Kidney glomerular epithelial cell (primary cell): ENCODE results near the gene LAMB1.

ENCODE experiments used
- DNase-seq: peaks from one replicate; lab custom pipeline; 2025; lab: John Stamatoyannopoulos, UW

Gene LAMB1

DNA sequence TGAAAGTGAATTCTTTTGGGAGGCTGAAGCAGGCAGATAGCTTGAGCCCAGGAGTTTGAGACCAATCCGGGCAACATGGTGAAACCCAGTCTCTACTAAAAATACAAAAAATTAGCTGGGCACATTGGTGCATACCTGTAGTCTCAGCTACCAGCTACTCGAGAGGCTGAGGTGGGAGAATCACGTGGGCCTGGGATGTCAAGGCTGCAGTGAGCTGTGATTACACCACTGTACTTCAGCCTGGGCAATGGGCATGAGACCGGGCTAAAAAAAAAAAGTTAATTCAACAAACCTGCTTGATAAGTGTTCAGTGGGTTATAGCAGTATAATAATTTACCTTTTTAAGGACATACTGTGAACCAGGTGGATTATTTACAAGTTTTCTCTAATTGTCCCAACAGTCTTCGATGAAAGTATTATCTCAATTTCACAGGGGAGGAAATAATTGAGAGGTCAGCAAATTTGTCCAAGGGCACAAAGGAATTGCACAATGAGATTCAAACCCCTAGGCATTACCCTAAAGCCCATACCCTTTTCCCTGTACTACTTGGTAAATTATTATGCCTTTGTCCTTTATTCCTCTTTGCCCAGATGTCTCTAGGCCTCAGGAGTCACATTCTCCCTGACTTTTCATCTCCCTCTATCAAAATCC is 125.1 kb downstream of the LAMB1 start:
- DNase-seq = no peak

DNA sequence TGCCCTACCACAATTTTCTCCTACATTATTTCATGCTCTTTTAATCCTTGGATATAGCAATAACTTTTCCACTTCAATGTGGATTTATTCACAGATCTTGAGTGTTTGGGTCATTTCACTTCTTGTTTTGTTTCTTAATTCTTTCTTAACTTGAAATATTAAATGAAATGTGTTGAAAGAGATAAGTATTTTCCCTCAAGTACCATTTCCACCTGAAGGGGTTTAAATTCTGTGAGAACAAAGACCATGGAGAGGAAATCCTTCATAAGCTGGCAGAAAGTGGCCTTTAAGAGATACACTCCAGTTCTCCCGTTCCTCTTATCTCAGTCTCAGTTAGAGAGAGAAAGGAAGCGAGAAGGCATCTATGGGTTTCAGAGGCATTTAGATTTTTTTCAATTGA is 126.0 kb downstream of the LAMB1 start:
- DNase-seq = no peak

DNA sequence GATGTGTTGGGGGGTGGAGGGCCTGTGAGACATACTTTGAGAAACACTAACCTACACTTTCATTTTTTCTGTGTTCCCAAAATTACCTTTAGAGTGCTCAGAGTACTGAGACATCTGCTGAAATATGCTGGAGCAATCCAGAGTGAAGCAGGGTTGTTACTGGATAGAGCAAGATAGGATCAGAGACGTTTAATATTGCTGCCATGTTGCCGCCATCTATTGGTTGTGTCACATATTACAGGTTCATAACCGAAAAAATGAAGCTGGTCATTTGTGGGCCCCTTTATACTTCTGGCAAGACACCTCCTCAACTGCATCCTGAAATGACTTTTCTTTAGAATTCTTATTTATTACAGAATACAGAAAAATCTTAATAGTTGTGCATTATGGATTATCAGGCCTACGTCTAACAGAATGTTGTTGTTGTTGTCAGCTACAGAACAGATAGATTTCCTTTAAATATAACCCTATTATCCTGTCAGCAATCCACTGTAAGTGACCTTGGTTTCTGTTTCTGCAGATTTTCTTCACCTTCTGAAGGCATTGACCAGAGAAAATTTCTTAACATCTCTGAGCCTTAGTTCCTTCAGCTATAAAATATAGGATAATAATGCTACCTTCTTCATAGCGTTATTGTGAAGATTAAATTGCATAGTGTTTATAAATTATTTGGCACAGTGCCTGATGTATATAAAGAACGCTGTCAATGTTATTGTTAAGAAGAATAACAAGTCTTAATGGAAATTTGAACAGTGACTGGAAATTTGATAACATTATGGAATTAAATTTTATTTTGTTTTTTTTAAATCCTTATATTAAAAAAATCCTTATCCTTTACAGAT is 128.1 kb downstream of the LAMB1 start:
- DNase-seq = peak; percentile 60

DNA sequence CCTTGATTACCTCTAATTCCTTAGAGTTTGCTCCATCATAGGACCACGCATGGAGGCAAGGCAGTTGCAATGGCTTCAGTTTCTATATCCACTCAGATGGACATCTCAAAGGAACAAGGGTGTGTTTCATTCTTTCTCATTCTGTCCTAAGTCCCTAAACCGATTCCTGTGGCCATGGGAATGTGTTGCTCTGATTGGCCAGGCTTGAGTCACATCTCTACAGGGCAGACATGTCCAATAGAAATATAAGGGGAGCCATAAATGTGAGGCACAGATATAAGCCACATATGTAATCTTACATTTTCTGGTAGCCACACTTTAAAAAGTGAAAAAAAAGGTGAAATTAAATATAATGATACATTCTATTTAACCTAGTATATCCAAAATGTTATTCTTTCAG is 128.8 kb downstream of the LAMB1 start:
- no peak for DNase-seq
